Bronchial epithelial cell (primary cell): ENCODE data around the gene FAM83C. TPM values are rescaled to one million over a fixed set of nuclear protein-coding genes. Genes with fewer than 3 reads are reported as not detected.
A peak's percentile ranks its signal among the peaks of the same experiment; 100 is the strongest.

Experiments
- DNase-seq: peaks from one replicate; pipeline ENCODE4 v3.0.0-alpha.2; 2010; ENCODE audit warnings: low read depth
- FAIRE-seq: peaks from 2 replicates; lab custom pipeline; 2011; peaks lifted over from hg19 to GRCh38; lab: Jason Lieb, UNC
- H3K27me3 ChIP-seq: 2 replicates; pipeline ENCODE4 v1.5.1; 2011; ENCODE audit warnings: low read length; ENCODE audit not compliant: control insufficient read depth, insufficient read depth
- H3K36me3 ChIP-seq: 2 replicates; pipeline ENCODE4 v1.5.1; 2011; ENCODE audit warnings: low read length; ENCODE audit not compliant: control insufficient read depth, insufficient read depth
- H3K4me3 ChIP-seq: 2 replicates; pipeline ENCODE4 v1.5.1; 2011; ENCODE audit warnings: mild to moderate bottlenecking, low read depth, low read length, control low read depth
- total RNA-seq: library from RNA; depleted of rRNA; stranded (reverse); fragments of >200 nt; gene quantifications from 2 replicates; pipeline ENCODE4 v1.2.1, GENCODE V29; 2014
- TF ChIP-seq, protein P1 (sequence below): IDR thresholded peaks from 2 replicates; pipeline ENCODE4 v1.5.1; 2011; ENCODE audit warnings: mild to moderate bottlenecking, moderate library complexity, low read length, control low read depth, inconsistent platforms; ENCODE audit not compliant: insufficient read depth, severe bottlenecking

FAM83C gene
- total RNA-seq, 1 donor from 2014 or later, result 0.26 TPM

GRCh38 chr20:35288325-35289060, 3.7 kb downstream of the FAM83C start:
- TF ChIP-seq, protein P1, sequence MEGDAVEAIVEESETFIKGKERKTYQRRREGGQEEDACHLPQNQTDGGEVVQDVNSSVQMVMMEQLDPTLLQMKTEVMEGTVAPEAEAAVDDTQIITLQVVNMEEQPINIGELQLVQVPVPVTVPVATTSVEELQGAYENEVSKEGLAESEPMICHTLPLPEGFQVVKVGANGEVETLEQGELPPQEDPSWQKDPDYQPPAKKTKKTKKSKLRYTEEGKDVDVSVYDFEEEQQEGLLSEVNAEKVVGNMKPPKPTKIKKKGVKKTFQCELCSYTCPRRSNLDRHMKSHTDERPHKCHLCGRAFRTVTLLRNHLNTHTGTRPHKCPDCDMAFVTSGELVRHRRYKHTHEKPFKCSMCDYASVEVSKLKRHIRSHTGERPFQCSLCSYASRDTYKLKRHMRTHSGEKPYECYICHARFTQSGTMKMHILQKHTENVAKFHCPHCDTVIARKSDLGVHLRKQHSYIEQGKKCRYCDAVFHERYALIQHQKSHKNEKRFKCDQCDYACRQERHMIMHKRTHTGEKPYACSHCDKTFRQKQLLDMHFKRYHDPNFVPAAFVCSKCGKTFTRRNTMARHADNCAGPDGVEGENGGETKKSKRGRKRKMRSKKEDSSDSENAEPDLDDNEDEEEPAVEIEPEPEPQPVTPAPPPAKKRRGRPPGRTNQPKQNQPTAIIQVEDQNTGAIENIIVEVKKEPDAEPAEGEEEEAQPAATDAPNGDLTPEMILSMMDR, result no peak
- Histone ChIP-seq H3K4me3 (no peak overlapping the region), H3K27me3 (no peaks in the 10 kb centered on the region), H3K36me3 (no peaks in the 10 kb centered on the region)
- FAIRE-seq (no peak), DNase-seq (no peak)

- peaks cover 2% of the 10 kb centered on the region for H3K36me3 ChIP-seq
- no peak overlapping the region for H3K4me3 ChIP-seq
- FAIRE-seq (no peak), DNase-seq (no peak)
- H3K27me3 ChIP-seq, result no peaks in the 10 kb centered on the region
- TF ChIP-seq, protein P1, result no peak
Measured at GRCh38 chr20:35287509-35288324, 4.5 kb downstream of the FAM83C start.

DNA sequence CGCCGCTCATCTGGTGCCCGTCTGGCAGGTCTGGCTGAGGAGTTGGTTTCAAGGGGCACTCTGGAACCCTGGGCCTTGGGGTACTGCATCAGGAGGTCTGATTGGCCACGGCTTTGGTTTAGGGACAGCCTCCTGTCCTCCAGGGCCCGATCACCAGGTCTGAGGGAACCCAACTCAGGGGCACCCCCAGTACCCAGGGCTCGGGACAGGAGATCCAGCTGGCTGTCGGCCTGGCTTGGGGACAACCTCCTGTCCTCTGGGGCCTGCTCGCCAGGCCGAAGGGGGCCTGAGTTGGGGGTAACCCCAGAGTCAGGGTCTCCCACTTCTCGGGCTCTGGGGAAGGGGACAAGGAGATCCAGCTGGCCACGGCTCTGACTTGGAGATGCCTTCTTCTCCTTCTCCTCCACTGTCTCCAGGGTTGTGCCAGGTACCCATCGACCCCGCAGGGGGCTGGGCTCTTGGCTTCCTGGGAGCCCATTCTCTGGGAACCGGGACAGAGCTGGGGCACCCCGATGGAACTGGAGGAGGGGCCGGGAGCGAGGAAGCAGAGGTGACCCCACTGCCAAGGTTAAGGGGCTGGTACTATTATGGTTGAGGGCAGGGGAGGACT, 5.2 kb downstream of the FAM83C start:
- H3K27me3 ChIP-seq, result no peaks in the 10 kb centered on the region
- TF ChIP-seq, protein P1, result no peak
- no peak overlapping the region for H3K4me3 ChIP-seq
- FAIRE-seq (no peak), DNase-seq (no peak)
- H3K36me3 ChIP-seq, result peaks cover 4% of the 10 kb centered on the region

DNA sequence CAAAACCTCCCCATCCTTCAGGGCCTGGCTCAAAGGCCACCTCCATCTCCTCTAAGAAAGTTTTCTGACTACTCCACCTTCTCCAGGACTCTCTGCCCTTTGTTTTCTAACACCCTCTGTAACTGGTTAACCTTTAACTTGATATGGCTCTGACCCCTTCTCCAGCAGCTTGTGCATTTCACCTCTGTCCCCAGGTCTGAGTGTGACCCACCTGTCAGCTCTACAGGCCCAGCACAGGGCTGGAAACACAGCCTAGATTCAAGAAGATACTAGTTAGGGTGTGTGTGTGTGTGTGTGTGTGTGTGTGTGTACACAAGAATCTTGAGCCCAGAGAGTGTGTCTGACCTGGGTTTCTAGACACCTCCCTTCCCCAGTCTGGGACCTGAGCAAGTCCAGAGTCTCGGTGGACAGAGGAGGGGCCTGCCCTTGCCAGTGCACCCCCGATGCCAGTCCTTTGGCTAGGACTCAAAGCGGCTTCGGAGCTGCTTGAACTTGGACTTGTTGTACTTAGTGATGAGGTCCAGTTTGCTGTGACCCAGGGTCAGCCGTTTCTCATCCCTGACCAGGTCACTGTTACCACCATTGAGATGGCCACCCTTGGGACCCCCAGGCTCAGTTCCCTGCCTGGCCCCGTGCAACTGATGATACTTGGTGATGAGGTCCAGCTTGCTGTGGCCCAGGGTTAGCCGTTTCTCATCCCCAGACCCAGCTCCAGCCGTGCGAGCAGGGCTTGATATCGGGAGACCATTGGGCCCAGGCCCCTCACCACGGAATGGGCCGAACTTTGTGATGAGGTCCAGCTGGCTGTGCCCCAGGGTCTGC, 5.9 kb downstream of the FAM83C start:
- FAIRE-seq (no peak), DNase-seq (no peak)
- Histone ChIP-seq H3K36me3 (peaks cover 4% of the 10 kb centered on the region), H3K4me3 (no peak overlapping the region), H3K27me3 (no peaks in the 10 kb centered on the region)
- TF ChIP-seq, protein P1, result no peak

DNA sequence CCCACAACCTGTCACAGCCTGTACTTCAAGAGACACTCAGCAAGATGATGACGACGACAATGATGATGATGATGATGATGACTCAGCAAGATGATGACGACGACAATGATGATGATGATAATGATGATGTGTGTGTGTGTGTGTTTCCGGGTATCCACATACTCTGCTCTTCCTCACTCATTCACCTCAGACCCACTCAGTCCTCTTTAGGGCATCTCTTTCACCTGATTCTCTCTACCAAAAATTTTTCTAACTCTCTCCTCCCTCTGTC, 6.5 kb downstream of the FAM83C start:
- TF ChIP-seq, protein P1, result no peak
- Histone ChIP-seq H3K27me3 (no peaks in the 10 kb centered on the region), H3K36me3 (peaks cover 5% of the 10 kb centered on the region), H3K4me3 (no peak overlapping the region)
- FAIRE-seq, result peak; percentile 7
- DNase-seq, result peak; percentile 77
